ENCODE measurements around the gene SLFN11.
"Not testable (repeated sequence)": the region's sequence is repeated elsewhere in the genome, so short reads cannot be mapped to it uniquely, and the experiment has no call there.

Gene SLFN11, protein sequence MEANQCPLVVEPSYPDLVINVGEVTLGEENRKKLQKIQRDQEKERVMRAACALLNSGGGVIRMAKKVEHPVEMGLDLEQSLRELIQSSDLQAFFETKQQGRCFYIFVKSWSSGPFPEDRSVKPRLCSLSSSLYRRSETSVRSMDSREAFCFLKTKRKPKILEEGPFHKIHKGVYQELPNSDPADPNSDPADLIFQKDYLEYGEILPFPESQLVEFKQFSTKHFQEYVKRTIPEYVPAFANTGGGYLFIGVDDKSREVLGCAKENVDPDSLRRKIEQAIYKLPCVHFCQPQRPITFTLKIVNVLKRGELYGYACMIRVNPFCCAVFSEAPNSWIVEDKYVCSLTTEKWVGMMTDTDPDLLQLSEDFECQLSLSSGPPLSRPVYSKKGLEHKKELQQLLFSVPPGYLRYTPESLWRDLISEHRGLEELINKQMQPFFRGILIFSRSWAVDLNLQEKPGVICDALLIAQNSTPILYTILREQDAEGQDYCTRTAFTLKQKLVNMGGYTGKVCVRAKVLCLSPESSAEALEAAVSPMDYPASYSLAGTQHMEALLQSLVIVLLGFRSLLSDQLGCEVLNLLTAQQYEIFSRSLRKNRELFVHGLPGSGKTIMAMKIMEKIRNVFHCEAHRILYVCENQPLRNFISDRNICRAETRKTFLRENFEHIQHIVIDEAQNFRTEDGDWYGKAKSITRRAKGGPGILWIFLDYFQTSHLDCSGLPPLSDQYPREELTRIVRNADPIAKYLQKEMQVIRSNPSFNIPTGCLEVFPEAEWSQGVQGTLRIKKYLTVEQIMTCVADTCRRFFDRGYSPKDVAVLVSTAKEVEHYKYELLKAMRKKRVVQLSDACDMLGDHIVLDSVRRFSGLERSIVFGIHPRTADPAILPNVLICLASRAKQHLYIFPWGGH

DNA sequence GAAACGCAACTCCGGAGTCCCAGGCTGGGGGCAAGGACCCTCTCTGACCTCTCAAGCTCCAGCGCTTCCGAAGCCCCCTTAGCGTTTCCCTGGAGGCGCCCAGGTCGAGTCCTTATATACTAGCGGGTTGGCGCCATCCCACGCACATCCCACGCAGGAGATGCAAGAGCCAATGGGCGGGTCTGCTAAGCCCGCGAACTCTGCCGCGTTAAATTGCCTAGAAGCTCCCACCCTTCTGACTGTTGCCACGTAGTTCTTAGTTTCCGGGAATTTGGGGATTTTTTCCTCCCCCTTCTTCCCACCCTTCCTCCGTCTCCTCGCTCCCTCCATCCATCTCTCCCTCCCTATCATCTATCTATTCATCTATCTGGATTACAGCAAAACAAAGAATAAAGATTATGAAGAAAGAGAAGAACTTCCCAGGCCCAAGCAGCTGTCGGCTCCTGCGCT lies at the start of gene SLFN11:
TSS of gene SLFN11 (minus strand) at position 88 of the 450 bp plus-strand sequence. CDS start 9,814 bp downstream, outside the sequence.
- DNase-seq, result no peak

DNA sequence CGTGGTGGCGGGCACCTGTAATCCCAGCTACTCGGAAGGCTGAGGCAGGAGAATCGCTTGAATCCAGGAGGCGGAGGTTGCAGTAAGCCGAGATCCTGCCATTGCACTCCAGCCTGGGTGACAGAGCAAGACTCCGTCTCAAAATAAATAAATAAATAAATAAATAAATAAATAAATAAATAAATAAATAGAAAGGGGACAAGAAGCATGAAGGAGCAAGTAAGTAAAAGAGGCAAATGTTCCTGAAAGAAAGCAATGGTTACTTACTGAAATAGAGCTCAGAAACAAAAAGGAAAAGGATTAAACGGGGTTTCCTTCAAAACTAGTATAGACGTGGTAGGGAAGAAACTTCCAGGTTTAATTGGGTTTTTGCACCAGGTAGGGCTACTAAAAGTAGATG lies 47.6 kb upstream of the SLFN11 start:
- not testable (repeated sequence) for DNase-seq

DNA sequence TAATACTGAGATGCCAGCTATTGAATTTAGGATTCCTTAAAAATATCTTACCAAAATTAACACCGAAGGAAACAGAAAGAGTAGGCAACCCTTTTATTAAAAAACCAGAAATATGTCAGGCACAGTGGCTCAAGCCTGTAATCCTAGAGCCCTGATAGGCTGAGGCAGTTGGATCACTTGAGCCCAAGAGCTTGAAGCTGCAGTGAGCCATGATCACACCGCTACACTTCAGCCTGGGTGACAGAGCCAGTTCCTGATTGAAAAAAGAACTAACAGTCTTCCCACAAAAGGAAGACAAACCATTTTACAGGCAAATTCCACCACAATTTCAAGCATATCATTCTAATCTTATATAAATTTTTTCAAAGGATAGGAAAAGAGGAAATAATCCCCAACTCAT lies 43.2 kb upstream of the SLFN11 start:
- DNase-seq, result no peak

DNA sequence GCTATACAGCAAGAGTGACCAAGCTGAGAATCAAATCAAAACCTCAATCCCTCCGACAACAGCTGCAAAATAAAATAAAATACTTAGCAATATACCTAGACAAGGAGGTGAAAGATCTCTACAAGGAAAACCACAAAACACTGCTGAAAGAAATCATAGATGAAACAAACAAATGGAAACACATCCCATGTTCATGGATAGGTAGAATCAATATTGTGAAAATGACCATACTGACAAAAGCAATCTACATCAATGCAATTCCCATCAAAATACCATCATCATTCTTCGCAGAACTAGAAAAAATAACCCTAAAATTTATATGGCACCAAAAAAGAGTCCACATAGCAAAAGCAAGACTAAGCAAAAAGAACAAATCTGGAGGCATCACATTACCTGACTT lies 41.3 kb upstream of the SLFN11 start:
- not testable (repeated sequence) for DNase-seq

DNA sequence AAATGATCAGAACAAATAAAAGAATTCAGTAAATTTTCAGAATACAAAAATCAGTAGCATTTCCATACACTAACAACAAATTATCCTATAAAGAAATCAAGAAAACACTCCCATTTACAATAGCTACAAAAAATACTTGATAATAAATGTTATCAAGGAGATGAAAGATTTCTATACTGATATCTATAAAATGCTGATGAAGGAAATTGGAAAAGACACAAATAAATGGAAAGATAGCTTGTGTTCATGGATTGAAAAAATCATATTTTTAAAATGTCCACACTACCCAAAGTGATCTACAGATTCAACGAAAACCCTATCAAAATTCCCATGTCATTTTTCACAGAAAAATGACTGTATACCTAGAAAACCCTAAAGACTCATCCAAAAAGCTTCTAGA lies 40.8 kb upstream of the SLFN11 start:
- DNase-seq, result no peak

DNA sequence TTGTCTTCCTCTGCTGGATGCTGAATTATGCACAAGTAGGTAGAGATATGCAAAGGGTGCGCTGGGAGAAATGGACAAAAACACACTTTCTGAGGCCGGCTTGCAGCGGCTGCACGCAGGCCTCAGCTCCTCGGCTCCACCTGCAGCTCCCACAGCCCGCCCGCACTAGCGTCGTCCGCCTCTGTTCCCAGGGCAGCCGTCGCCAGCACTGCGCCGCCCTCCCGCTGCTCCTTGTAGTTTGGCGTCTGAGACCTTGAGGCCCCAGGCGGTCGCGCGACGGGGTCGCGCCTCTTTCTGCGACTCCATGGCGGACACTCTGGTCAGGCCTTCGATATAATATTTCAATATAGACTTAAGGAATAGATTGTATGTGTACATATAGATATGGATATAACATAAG lies 34.1 kb upstream of the SLFN11 start:
- no peak for DNase-seq

DNA sequence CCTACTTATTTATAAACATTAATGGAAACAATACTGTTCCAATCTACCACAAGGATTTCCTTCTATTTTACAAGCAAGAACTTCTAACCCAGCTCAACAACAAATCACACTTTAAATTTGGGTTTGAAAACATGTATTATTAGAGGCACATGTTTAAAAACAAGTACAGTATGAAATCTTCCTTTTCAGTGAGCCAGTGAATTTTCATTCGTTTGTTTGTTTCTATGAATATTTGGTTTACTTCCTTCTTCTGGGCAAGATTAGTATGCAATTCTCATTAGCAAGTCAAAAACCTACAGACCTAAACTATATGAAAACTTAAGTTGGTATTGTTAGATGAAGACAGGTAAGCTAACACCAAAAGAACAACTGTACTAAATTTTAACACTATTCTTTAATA lies 33.1 kb upstream of the SLFN11 start:
- DNase-seq, result no peak

DNA sequence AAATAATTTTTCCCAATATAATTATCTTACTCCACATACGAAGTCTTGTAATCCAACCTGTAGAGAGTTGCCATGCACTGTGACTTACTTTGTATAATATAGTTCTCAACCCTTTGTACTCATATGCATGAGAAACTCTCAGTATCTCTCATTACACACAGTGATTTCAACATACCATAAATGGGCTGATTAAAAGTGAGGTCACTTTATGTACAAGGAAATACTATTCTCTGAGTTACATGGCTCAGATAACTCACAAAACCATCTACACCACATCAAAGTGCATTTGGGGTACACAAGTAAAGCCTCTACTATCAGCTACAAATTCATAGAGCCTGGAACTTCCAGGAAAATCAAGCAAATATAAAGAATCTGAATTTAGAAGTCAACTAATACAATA lies 30.9 kb upstream of the SLFN11 start:
- DNase-seq, result no peak

DNA sequence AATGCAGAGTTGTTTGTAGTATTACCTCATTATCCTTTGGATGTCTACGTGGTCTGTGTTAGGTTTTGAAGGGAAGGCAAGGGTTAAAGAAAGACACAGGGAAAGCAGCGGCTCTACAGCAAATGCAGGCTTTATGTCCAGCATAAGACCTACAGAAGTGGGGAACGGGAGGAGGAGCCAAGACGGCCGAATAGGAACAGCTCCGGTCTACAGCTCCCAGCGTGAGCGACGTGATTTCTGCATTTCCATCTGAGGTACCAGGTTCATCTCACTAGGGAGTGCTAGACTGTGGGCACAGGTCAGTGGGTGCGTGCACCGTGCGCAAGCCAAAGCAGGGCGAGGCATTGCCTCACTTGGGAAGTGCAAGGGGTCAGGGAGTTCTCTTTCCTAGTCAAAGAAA lies 20.4 kb upstream of the SLFN11 start:
- DNase-seq, result not testable (repeated sequence)

DNA sequence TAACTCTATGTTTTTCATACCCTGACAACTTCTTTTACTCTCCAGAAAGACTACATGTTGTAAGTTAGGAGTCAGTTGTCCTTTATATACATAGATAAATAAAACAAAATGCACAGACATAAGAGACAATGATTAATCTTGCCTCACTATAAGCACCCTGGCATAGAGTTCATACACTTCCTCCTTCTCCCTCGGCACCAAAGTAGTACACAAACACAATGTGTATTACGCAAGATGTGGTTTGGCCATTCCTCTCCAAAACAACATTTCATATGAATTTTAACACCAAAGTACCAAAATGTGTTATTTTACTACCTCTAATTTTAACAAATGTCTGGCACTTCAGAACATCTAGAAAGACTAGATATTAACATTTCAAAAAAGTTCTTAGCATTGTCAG lies 17.2 kb upstream of the SLFN11 start:
- DNase-seq, result no peak

DNA sequence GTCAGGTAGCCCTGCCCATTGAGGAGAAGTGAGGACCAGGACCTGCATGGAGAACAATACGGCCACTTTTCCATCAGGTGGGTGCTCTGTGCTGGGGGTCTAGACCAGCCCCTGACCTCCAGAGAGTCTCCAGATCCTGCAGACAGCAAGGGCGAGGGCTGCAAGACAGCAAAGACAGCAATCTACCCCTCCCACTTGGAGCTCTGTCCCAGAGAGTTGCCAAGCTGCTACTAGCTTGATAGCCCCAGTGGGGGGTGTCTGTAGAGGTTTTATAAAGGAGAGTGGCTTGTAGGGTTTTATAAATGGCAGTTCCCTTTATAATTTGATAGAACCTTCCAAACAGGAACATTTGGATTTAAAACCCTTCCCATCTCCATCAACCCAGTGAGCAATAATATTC lies 16.7 kb upstream of the SLFN11 start:
- no peak for DNase-seq

DNA sequence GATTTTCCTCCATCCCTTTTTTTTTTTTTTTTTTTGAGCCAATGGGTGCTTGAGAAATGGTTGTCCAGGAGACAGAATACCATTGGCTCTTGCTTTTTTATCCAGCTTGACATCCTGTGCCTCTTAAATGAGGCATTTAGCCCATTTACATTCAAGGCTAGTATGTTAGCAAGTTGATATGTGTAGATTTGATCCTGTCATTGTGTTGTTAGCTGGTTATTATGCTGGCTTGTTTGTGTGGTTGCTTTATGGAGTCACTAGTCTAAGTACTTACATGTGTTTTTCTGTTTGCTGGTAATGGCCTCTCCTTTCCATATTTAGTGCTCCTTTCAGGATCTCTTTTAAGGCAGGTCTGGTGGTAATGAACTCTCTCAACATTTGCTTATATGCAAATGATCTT lies 14.1 kb upstream of the SLFN11 start:
- DNase-seq, result no peak

DNA sequence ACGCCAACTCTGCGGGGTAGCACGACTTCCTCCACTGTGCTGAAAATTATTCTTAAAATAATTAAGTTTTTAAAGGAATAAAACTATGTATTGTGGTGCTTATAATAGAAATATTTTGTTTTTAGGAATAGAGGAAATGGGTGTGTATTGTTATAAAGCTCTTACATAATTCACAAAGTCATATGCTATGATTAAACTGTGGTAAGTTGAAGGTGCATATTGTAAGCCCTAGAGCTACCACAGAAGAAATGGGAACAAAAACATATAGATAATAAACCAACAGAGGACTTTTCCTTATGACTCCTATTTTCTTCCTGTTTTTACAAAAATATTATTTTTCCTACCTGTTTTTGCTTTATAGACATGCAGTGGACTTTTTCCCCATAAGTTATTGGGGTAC lies 4.3 kb upstream of the SLFN11 start:
- no peak for DNase-seq

DNA sequence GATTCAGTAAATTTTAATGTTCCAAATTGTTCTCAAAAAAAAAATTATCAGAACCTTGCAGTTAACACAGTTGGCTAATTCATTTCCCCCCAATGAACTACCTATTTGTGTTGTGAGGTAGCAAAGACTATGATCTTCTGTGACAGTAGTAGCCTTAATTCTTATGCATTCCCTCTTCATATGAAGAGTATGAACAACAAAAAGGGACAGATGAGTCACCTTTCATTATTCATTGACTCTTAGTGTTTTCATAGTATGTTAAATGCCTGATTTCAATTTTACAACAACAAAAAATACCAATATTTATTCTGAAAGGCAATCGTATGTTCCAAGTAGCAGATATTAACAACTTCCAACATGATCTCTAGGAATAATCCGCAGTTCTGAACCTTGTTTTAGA lies 3.6 kb upstream of the SLFN11 start:
- no peak for DNase-seq

DNA sequence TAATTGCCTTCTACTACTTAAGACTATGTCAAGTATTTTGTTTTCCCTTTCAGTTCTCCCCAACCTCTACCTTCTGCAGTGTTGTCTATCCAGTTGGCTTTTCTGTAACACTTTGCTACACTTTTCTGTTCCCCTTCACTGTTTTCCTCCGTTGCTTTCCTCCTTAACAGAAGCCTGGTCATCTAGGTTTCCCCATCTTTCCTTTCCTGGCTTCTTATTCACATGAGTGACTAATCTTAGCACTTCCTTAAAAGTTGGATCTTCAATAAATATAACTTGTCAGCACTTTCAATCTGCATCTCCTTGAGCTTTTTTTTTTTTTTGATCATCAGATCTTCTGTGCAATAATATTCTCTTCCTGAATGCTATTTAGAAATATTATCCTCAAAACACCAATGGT lies 2.8 kb upstream of the SLFN11 start:
- DNase-seq, result no peak

DNA sequence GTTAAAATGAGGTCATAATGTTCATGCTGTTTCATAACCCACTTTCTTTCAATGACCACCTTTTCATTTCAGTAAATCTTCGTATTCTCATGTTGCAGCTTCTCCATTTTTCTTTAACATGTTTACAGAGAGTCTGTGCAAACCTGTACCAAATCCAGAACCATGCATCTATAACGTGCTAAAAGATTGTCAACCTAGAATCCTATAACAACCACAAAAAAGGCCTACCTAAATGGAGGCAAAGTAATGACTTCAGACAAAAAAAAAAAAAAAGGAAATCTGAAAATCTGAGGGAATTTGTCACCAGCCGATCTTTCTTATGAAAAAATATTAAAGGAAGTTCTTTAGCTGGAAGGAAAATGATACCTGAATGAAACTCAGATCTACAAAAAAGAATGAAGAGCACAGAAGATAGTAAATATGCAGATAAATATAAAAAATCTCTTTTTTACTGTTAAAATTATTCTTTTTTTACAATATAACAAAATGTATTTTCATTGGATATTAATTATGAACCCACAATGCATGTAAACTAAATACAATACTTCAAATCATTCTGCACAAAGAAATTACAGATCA lies 1.4 kb upstream of the SLFN11 start:
- no peak for DNase-seq

DNA sequence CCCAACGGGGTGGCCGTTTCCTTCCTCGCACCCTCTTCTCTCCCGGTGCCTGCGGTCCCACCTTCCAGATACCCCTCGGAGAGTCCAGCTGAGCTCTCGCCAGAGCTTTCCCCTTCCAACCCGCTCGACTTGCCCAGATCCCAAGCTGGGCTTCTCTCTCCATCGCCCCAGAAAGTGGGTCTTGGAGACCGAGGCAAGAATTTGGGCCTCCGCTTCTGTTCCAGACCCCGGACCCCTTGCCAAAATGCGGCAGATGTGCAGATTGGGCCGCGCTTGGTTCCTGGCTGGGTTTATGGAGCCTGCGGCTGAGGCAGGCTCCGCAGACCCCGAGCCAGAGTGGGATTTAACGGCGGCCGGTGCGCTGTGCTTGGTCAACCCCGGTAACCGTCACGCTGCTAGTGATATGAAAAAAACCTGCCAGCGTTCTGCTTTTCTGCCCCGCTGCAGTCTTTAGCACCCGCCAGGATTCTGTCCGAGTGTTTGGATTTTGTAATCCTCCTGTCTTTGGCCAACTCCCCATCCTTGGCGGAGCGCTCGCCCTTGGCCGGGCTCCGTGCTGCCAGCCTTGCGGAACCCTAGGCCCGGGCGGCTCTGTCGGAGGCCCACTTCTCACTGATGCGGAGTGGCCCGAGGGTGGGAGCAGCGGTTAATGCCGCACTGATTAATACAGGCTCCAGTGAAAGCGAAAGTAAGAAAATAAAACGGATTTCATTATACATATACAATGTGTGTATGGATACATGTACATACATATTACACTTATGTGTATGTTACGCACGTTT lies 754 bp upstream of the SLFN11 start:
- DNase-seq, result peak; percentile 8

DNA sequence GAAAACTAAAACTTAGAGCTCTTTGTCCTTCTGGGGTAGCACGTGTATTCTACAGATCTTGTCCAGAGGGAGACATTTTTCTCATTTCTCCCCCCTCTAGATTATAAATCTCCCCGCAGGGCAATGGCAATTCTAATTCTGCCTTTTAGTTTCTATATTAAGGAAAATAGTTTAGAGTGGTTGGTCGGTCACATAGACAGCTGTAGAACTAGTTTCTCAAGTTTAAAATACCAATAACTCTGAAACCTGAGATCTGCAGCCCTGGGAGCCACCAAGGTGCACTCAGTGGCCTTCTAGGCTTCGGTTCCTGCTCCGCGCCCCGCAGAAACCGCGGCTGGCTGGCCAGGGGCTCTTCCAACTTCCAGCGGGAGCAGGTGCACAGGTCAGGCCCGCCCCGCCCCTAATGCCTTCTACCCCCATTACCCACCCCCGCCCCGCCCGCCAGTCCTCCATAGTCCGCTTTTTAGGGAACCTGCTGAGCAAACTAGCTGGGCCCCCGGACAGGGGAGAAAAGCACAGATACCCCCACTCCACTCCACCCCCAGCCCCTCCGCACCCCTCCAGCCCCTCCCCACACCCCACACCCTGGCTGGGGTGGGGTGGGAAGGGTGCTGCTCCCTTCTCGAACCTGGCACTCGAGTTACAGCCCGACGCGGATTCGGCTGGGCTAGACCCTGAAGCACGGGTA lies 431 bp downstream of the SLFN11 start:
- DNase-seq, result no peak

DNA sequence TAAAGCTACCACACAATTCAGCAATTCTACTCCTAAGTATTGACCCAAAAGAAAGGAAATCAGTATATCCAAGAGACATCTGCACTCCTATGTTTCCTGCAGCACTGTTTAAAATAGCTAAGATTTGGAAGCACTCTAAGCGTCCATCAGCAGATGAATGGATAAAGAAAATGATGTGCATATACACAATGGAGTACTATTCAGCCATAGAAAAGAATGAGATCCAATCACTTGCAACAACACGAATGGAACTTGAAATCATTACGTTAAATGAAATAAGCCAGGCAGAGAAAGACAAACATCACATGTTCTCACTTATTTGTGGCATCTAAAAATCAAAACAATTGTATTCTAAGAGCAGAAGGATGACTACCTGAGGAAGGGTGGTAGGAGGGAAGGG lies 1.5 kb downstream of the SLFN11 start:
- DNase-seq, result no peak

DNA sequence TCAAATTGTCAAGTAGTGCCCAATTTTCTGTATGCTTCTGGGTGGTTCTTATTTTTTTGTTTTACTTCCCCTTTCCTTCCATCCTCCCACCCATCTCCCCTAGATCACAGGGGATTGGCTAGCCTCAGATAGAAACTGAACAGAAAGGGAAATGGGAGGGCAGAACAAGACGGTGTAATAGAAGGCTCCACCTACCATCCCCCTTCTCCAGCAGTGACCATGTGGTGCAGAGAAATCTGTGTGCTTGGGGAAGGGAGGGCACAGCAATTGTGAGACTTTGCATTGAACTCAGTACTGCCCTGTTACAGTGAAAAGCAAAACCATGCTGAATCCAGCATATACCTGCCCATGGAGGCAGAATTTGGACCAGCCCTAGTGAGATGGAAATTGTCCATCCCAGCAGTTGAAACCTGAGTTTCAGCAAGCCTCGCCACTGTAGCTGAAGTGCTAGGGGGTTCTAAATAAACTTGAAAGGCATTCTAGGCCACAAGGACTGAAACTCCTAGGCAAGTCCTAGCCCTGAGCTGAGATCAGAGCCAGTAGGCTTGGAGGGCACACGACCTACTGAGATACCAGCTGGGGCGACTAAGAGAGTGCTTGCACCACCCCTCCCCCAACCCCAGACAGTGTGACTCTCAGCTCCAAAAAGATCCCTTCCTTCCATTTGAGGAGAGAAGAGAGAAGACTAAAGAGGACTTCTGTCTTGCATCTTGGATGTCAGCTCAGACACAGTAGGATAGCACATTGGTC lies 5.2 kb downstream of the SLFN11 start:
- no peak for DNase-seq

DNA sequence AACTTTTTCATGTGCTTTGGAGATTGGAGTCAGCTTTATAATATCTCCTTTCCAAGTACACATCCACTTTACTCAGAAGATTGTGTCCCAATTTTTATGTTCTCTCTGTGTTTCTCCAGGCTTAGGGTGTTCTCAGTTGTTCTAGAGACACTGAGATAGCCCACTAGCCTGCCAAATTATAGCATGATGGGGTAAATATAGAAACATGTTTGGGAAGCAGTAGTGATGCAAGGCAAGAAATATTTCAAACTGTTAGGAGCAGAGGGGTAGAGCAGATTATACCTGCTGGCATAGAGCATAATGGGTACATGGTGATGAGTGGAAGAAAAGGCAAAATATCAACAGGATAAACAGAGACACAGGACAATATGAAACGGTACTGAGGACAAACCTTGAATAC lies 12.4 kb downstream of the SLFN11 start:
- no peak for DNase-seq
